Measurements from ENCODE around the gene HOXA3.

DNA sequence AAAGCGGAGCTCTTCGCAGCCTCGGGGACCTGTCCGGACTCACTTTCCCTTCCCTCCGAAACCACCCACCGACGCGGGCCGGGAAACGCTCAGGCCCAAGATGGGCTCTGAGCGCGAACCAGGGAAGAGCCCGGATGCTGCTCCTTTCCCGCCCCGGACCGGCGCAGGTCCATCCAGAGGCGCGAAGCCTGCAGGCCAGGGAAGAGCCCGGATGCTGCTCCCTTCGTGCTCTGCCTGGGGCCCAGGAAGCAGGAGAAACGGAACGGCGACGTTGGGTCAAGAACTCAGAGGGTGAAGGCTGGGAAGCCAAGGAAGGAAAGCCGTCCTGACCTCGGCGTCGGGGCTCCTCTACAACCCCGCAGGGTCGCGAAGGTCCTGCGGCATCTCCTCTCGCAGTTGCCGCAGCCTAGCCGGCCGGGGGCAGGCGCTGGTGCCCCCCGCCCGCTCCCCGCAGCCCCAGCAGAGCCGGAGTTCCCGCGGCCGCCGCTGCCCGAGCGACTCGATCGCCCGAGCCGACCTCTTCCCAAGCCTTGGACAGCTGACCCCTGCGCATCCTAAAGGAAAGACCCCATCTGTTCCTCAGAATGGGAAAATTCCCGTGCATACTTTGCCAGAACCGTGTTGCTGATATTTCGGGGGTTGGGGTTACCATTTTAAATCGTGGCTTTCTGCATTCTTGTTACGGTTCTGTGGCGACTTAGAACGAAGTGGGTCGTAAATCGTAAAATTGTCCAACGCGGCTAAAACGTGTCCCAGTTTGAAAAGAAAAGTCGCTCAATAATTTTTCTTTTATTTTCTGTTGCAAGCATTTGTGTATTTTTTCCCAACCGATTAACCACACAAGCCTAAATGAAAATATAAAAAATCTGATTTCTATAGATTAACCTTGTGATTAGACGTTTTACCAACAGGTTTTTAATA is 64.1 kb downstream of the HOXA3 start:
- TF ChIP-seq, protein P1, sequence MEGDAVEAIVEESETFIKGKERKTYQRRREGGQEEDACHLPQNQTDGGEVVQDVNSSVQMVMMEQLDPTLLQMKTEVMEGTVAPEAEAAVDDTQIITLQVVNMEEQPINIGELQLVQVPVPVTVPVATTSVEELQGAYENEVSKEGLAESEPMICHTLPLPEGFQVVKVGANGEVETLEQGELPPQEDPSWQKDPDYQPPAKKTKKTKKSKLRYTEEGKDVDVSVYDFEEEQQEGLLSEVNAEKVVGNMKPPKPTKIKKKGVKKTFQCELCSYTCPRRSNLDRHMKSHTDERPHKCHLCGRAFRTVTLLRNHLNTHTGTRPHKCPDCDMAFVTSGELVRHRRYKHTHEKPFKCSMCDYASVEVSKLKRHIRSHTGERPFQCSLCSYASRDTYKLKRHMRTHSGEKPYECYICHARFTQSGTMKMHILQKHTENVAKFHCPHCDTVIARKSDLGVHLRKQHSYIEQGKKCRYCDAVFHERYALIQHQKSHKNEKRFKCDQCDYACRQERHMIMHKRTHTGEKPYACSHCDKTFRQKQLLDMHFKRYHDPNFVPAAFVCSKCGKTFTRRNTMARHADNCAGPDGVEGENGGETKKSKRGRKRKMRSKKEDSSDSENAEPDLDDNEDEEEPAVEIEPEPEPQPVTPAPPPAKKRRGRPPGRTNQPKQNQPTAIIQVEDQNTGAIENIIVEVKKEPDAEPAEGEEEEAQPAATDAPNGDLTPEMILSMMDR (IDR thresholded peaks at IDR 0.05; ENCODE audit: poor library complexity): no peak
- TF ChIP-seq EZH2 (IDR thresholded peaks at IDR 0.05; ENCODE audit: borderline replicate concordance): no peak

Measured in hepatocyte (in vitro differentiated cells).